ENCODE measurements around the gene CD99. TPM values are rescaled to one million over a fixed set of nuclear protein-coding genes. Genes with fewer than 3 reads are reported as not detected.

CD99 gene
- total and polyA plus RNA-seq, 8 donors: 64.5 to 432 (median 134) TPM

DNA sequence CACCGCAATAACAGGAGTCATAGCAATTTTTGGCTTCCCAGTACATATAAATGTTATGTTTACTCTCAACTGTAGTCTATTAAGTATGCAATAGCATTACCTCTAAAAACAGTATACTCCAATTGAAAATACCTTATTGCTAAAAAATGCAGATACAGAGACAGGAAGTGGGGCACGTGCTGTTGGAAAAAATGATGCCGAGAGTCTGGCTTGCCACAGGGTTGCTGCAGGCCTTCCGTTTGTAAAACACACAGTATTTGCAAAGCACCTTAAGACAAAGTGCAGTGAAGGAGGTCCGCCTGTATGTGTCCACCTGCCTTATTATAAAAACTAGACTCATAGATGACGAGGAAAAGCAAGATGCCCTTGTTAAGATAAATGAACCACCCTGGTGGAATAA lies 23.5 kb downstream of the CD99 start:
- ATAC-seq (no peak), FAIRE-seq (no peak), DNase-seq (no peak)
- Histone ChIP-seq H3K36me3 (peaks cover 0 to 27% (median 0%) of the 10 kb centered on the region in 3 donors), H3K27me3 (no peaks in the 10 kb centered on the region), H3K27ac (no peak overlapping the region), H3K4me3 (no peak overlapping the region), H3K4me1 (no peaks in the 10 kb centered on the region), H3K9me3 (no peaks in the 10 kb centered on the region)
- intact Hi-C loops (cut with DNase I): no loop called here
- 93 to 96% methylated on average over 6 of the region's 6 CpGs for WGBS, 2 donors
- TF ChIP-seq, protein P1, sequence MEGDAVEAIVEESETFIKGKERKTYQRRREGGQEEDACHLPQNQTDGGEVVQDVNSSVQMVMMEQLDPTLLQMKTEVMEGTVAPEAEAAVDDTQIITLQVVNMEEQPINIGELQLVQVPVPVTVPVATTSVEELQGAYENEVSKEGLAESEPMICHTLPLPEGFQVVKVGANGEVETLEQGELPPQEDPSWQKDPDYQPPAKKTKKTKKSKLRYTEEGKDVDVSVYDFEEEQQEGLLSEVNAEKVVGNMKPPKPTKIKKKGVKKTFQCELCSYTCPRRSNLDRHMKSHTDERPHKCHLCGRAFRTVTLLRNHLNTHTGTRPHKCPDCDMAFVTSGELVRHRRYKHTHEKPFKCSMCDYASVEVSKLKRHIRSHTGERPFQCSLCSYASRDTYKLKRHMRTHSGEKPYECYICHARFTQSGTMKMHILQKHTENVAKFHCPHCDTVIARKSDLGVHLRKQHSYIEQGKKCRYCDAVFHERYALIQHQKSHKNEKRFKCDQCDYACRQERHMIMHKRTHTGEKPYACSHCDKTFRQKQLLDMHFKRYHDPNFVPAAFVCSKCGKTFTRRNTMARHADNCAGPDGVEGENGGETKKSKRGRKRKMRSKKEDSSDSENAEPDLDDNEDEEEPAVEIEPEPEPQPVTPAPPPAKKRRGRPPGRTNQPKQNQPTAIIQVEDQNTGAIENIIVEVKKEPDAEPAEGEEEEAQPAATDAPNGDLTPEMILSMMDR (IDR thresholded peaks at IDR 0.05): no peak

DNA sequence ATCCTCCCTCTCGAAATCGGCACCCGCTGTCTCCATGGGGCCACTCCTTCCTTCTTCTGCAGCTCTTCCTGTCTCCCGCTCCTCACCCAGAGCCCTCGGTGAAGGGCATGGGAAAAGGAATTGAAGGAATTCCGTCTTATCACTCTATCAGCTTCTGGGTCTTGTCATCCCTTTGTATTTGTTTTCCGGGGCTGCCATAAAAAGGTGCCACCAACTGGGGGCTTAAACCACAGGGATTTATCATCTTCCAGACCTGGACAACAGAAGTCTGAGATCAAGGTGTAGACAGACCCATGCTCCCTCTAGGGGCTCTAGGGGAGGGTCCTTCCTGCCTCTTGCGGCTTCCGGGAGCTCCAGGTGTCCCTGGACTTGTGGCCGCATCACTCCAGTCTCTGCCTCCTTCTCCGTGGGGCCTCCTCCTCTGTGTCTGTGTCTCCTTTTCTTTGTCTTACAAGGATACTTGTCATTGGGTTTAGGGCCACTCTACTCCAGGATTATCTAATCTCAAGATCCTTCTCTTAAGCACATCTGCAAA lies 24.0 kb downstream of the CD99 start:
- Histone ChIP-seq H3K27ac (no peak overlapping the region), H3K9me3 (no peaks in the 10 kb centered on the region), H3K4me1 (no peaks in the 10 kb centered on the region), H3K27me3 (no peaks in the 10 kb centered on the region), H3K4me3 (no peak overlapping the region), H3K36me3 (peaks cover 0 to 27% (median 0%) of the 10 kb centered on the region in 3 donors)
- DNase-seq (no peak), ATAC-seq (no peak), FAIRE-seq (no peak)
- TF ChIP-seq, protein P1 (IDR thresholded peaks at IDR 0.05): no peak
- intact Hi-C loops (cut with DNase I): no loop called here
- WGBS, 2 donors: 89 to 91% methylated on average over 11 of the region's 11 CpGs

DNA sequence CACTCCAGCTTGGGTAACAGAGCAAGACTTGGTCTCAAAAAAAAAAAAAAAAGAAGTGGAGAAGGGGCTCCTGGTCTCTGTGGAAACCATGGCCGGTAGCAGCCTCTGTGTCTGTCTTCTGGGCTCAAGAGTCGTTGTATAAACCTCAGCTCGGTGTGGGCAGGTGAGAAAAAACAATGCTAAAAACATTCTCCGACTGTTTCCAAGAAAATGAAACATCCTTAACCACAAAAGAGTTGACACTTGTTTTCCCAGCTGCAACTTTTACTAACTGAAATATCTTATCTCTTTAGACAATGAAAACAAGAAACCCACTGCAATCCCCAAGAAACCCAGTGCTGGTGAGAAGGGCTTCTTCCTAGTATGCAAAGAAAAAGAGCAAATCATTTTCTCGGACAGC lies 26.2 kb downstream of the CD99 start:
- no peaks in the 10 kb centered on the region for H3K9me3 ChIP-seq
- no peaks in the 10 kb centered on the region for H3K4me1 ChIP-seq
- H3K36me3 ChIP-seq: peaks cover 0 to 29% (median 0%) of the 10 kb centered on the region in 3 donors
- no peaks in the 10 kb centered on the region for H3K27me3 ChIP-seq
- DNase-seq: no peak
- no peak for FAIRE-seq
- WGBS, 2 donors: 64 to 71% methylated on average over 5 of the region's 5 CpGs
- H3K27ac ChIP-seq: no peak overlapping the region
- H3K4me3 ChIP-seq: no peak overlapping the region
- intact Hi-C loops (cut with DNase I): no loop called here
- no peak for ATAC-seq
- TF ChIP-seq, protein P1 (IDR thresholded peaks at IDR 0.05): no peak

DNA sequence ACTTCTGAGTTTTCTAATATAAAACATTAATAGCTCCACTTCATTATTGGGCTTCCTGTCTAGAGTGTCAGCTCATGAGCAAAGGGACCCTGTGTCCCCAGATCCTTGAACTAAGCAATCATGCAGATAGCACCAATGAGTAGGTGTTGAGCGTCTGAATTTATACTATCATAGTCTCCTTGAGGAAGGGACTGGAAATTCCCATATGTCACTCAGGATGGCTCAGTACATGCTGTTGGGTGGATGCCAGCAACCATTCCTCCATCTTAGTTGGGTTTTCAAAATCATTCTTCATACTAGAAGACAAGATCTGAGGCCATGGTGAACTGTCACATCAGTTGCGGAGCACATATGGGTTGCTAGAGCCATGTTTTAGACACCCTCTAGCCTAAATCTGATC lies 27.7 kb downstream of the CD99 start:
- ATAC-seq (no peak), FAIRE-seq (no peak), DNase-seq (no peak)
- peaks cover 0 to 41% (median 5%) of the 10 kb centered on the region in 3 donors for H3K36me3 ChIP-seq
- intact Hi-C loops (cut with DNase I): no loop called here
- no peaks in the 10 kb centered on the region for H3K27me3 ChIP-seq
- no peak overlapping the region for H3K27ac ChIP-seq
- TF ChIP-seq, protein P1 (IDR thresholded peaks at IDR 0.05): no peak
- no peaks in the 10 kb centered on the region for H3K9me3 ChIP-seq
- 96 to 99% methylated on average over 2 of the region's 2 CpGs for WGBS, 2 donors
- no peaks in the 10 kb centered on the region for H3K4me1 ChIP-seq
- no peak overlapping the region for H3K4me3 ChIP-seq

DNA sequence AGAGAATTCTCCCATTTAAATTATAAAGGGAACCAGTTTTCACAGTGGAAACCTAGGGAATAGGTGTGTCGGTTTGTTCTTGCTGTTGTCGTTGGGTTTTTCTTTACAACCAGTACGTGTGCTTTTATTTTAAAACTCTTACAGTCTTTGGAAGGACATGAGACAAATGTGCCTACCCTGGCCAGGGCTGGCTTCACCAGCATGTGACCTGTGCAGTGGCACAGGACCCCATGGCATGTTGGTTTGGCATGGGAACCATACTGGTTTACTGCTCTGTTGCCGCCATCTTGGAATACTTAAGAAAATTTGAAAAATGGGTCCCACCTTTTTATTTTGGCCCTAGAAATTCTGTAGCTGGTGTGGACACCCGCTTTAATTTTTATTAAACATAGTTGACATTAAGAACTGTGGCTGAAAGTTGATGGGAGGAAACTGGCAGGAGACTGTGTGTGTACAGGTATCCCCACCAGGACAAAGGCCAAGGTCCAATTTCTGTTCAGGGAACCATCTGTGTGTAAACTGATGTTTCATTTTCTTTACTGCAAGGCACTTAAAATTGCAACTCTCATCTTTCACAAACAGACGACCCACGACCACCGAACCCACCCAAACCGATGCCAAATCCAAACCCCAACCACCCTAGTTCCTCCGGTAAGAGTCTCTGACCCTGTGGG lies 28.8 kb downstream of the CD99 start:
- peak in 1 of 6 donors; percentile 2 for DNase-seq
- no peak for ATAC-seq
- Histone ChIP-seq H3K9me3 (no peaks in the 10 kb centered on the region), H3K36me3 (peaks cover 0 to 41% (median 7%) of the 10 kb centered on the region in 3 donors), H3K4me3 (no peak overlapping the region), H3K27ac (no peak overlapping the region), H3K27me3 (no peaks in the 10 kb centered on the region), H3K4me1 (no peaks in the 10 kb centered on the region)
- WGBS, 2 donors: 95 to 96% methylated on average over 10 of the region's 10 CpGs
- FAIRE-seq: no peak
- TF ChIP-seq, protein P1 (IDR thresholded peaks at IDR 0.05): no peak
- intact Hi-C loops (cut with DNase I): no loop called here
